Prostate gland (tissue), 2 donors: ENCODE measurements around the gene AGBL4. TPM values are rescaled to one million over a fixed set of nuclear protein-coding genes. Genes with fewer than 3 reads are reported as not detected.

Experiments used
- DNase-seq: peaks from one replicate; pipeline ENCODE4 v3.0.0-alpha.2; 2019; ENCODE audit warnings: low spot score
- H3K27ac ChIP-seq, 2 donors: fragments of 200-600 bp; sonication (generic); 2 replicates each; pipeline ENCODE4 v1.5.1; 2017 to 2019
- H3K27me3 ChIP-seq: fragments of 200-600 bp; sonication (generic); replicated peaks from 2 replicates; pipeline ENCODE4 v1.5.1; 2019; ENCODE audit not compliant: insufficient read depth
- H3K36me3 ChIP-seq, 2 donors: fragments of 200-600 bp; sonication (generic); 1 replicate in 1 of 2; 2 replicates in 1 of 2; pipeline versions ENCODE4 v1.5.1 to v1.8.1; 2017 to 2019
- H3K4me1 ChIP-seq: fragments of 200-600 bp; sonication (generic); replicated peaks from 2 replicates; pipeline ENCODE4 v1.5.1; 2019
- H3K4me3 ChIP-seq, 2 donors: fragments of 200-600 bp; sonication (generic); 2 replicates each; pipeline ENCODE4 v1.5.1; 2017 to 2019
- H3K9me3 ChIP-seq: fragments of 200-600 bp; sonication (generic); 2 replicates; pipeline ENCODE4 v1.5.1; 2017
- POLR2A ChIP-seq: fragments of 450-650 bp; IDR thresholded peaks from one replicate; pipeline ENCODE4 v1.6.1; 2016; ENCODE audit warnings: antibody characterized with exemption, mild to moderate bottlenecking
- POLR2AphosphoS5 ChIP-seq: sonication (generic); formaldehyde crosslinking; IDR thresholded peaks from one replicate; pipeline ENCODE4 v1.6.1; 2017; ENCODE audit warnings: antibody characterized with exemption
- WGBS: methylation state at CpG from one replicate; pipeline ENCODE4 v1.1.5; 2018; 5-methylcytosine and 5-hydroxymethylcytosine counted together
- intact Hi-C: fragments of 100-400 bp; cut with DNase I; formaldehyde crosslinking; loops from one replicate; pipeline ENCODE4 v1.14.2; 2022
- total RNA-seq, 2 donors: library from RNA; depleted of rRNA; stranded (reverse); fragments of >200 nt; gene quantifications; one replicate each; pipeline ENCODE4 v1.1.0, GENCODE V29; 2016
- TF ChIP-seq, protein P1 (sequence below), 4 experiments: fragments of 200-600 bp in 2 of 4; fragments of 450-650 bp in 2 of 4; sonication (generic) in 2 of 4; IDR thresholded peaks; 1 replicate in 3 of 4; 2 replicates in 1 of 4; pipeline ENCODE4 v1.5.1; 2016 to 2019; ENCODE audit warnings: antibody characterized with exemption in 4 of 4, mild to moderate bottlenecking in 2 of 4, moderate library complexity in 2 of 4

The AGBL4 gene
- total RNA-seq, 2 donors from 2014 or later = 0.82 to 2.7 TPM

DNA sequence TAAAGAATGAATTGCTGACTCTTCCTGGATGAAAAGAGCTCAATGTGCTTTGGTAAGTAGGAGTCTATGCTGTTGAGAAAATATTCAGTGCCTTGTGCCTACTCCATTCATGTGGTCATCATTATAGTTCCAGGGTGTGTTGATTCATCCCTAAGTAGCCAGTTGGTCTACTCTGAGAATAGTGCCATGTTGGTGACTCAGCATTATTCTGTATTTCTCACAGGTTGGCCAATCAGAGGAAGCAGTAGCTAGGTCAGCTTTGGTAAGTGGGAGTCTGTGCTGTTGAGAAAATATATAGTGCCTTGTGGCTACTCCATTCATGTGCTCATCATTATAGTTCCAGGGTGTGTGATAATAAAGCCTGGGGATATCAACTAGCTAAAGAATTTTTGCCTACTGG, 397.3 kb downstream of the AGBL4 start:
- intact Hi-C loops = no loop called here

GRCh38 chr1:49622877-49623276, 400.9 kb downstream of the AGBL4 start:
- Histone ChIP-seq H3K4me1 (no peaks in the 10 kb centered on the region), H3K27ac (no peak overlapping the region), H3K27me3 (no peaks in the 10 kb centered on the region), H3K36me3 (no peaks in the 10 kb centered on the region), H3K9me3 (no peaks in the 10 kb centered on the region), H3K4me3 (no peak overlapping the region)
- DNase-seq = no peak
- intact Hi-C loops = no loop called here
- 93% methylated on average over 3 of the region's 3 CpGs for WGBS
- TF ChIP-seq POLR2A = no peak
- TF ChIP-seq, protein P1, sequence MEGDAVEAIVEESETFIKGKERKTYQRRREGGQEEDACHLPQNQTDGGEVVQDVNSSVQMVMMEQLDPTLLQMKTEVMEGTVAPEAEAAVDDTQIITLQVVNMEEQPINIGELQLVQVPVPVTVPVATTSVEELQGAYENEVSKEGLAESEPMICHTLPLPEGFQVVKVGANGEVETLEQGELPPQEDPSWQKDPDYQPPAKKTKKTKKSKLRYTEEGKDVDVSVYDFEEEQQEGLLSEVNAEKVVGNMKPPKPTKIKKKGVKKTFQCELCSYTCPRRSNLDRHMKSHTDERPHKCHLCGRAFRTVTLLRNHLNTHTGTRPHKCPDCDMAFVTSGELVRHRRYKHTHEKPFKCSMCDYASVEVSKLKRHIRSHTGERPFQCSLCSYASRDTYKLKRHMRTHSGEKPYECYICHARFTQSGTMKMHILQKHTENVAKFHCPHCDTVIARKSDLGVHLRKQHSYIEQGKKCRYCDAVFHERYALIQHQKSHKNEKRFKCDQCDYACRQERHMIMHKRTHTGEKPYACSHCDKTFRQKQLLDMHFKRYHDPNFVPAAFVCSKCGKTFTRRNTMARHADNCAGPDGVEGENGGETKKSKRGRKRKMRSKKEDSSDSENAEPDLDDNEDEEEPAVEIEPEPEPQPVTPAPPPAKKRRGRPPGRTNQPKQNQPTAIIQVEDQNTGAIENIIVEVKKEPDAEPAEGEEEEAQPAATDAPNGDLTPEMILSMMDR (IDR thresholded peaks at IDR 0.05) = no peak
- TF ChIP-seq POLR2AphosphoS5 = no peak

More for the DNA sequence above, 397.3 kb downstream of the AGBL4 start:
- no peak for DNase-seq
- H3K27ac ChIP-seq = no peak overlapping the region
- H3K9me3 ChIP-seq = no peaks in the 10 kb centered on the region
- no peak for TF ChIP-seq POLR2AphosphoS5
- no peak for TF ChIP-seq POLR2A
- TF ChIP-seq, protein P1 (IDR thresholded peaks at IDR 0.05) = no peak
- H3K4me3 ChIP-seq = no peak overlapping the region
- H3K27me3 ChIP-seq = no peaks in the 10 kb centered on the region
- no peaks in the 10 kb centered on the region for H3K36me3 ChIP-seq
- no peaks in the 10 kb centered on the region for H3K4me1 ChIP-seq

DNA sequence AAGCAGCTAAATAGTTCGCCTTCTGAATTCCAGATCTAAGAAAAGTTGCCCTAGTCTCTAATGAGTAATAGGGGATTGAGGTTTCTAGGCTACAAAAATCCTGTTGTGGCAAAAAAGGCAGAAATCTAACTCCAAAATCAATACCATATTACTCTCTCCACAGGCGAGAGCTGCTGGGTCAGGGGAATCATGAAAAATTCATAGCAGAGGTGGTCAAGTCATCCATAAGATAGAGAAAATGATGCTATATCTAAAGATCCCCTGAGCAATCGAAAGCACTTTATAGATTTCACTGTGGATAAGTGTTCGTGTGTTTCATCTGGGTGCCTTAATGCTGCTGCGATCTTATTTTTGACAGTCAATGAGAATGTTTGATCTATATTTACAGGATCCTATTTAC, 417.7 kb downstream of the AGBL4 start:
- Histone ChIP-seq H3K27ac (no peak overlapping the region), H3K9me3 (no peaks in the 10 kb centered on the region), H3K4me3 (no peak overlapping the region), H3K27me3 (no peaks in the 10 kb centered on the region), H3K36me3 (no peaks in the 10 kb centered on the region), H3K4me1 (no peaks in the 10 kb centered on the region)
- no peak for TF ChIP-seq POLR2AphosphoS5
- no peak for TF ChIP-seq POLR2A
- TF ChIP-seq, protein P1 (IDR thresholded peaks at IDR 0.05) = no peak
- WGBS = 70% methylated on average over 5 of the region's 5 CpGs
- intact Hi-C loops = no loop called here
- DNase-seq = no peak

DNA sequence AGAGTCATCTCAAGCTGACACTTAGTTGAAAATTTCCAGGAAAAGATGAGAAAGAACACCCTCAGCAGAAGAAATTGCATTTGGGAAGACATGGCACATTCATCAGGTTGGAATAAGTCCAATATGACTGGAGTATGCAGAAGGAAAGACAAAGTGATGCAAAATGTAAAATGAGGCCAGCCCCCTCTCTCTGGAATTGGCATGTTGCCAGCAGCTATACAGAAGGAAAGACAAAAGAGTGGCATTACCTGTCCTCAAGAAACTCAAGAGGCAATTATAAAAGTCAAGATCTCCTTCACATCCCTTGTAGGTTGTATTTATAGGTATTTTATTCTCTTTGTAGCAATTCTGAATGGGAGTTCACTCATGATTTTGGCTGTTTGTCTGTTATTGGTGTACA, 426.3 kb downstream of the AGBL4 start:
- H3K27me3 ChIP-seq = no peaks in the 10 kb centered on the region
- TF ChIP-seq, protein P1 (IDR thresholded peaks at IDR 0.05) = no peak
- TF ChIP-seq POLR2A (no peak), POLR2AphosphoS5 (no peak)
- no peaks in the 10 kb centered on the region for H3K9me3 ChIP-seq
- no peaks in the 10 kb centered on the region for H3K4me1 ChIP-seq
- no peak overlapping the region for H3K4me3 ChIP-seq
- intact Hi-C loops = no loop called here
- no peak for DNase-seq
- no peaks in the 10 kb centered on the region for H3K36me3 ChIP-seq
- H3K27ac ChIP-seq = no peak overlapping the region

DNA sequence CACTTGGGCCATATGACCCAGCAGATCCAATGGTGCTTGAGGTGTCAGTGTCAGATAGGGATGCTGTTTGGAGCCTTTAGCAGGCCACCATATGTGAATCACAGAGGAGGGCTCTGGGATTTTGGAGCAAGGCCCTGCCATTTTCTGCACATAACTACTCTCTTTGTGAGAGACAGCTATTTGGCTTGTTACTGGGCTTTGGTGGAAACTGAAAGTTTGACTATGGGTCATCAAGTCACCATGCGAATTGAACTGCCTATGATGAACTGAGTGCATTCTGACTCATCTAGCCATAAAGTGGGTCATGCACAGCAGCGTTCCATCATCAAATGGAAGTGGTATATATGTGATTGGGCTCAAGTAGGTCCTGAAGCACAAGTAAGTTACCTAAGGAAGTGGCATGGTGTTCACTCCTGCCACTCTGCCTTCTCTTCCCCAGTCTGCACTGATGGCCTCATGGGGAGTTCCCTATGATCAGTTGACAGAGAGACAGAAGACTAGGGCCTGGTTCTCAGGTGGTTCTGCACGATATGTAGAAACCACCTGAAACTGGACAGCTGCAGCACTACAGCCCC, 447.3 kb downstream of the AGBL4 start:
- DNase-seq = no peak
- H3K27ac ChIP-seq = no peak overlapping the region
- H3K27me3 ChIP-seq = no peaks in the 10 kb centered on the region
- TF ChIP-seq, protein P1 (IDR thresholded peaks at IDR 0.05) = no peak
- H3K4me3 ChIP-seq = no peak overlapping the region
- H3K4me1 ChIP-seq = no peaks in the 10 kb centered on the region
- intact Hi-C loops = no loop called here
- no peaks in the 10 kb centered on the region for H3K9me3 ChIP-seq
- WGBS = 92% methylated on average over 3 of the region's 3 CpGs
- no peaks in the 10 kb centered on the region for H3K36me3 ChIP-seq
